OCI-LY1 (cell line): ENCODE results near the gene MAD1L1.

ENCODE experiments used
- EZH2 ChIP-seq: fragments of 200-600 bp; sonication (generic), shearing (Covaris generic); IDR thresholded peaks from 2 replicates; pipeline ENCODE4 v1.8.0; 2017; ENCODE audit warnings: borderline replicate concordance, mixed run types, mild to moderate bottlenecking, antibody characterized with exemption, low read length, moderate library complexity, mixed read lengths
- TF ChIP-seq, protein P1 (sequence below): fragments of 200-600 bp; sonication (generic), shearing (Covaris generic); IDR thresholded peaks from 2 replicates; pipeline ENCODE4 v1.5.1; 2017; ENCODE audit warnings: mild to moderate bottlenecking, antibody characterized with exemption, low read length, moderate library complexity, mixed read lengths

- TF ChIP-seq, protein P1, sequence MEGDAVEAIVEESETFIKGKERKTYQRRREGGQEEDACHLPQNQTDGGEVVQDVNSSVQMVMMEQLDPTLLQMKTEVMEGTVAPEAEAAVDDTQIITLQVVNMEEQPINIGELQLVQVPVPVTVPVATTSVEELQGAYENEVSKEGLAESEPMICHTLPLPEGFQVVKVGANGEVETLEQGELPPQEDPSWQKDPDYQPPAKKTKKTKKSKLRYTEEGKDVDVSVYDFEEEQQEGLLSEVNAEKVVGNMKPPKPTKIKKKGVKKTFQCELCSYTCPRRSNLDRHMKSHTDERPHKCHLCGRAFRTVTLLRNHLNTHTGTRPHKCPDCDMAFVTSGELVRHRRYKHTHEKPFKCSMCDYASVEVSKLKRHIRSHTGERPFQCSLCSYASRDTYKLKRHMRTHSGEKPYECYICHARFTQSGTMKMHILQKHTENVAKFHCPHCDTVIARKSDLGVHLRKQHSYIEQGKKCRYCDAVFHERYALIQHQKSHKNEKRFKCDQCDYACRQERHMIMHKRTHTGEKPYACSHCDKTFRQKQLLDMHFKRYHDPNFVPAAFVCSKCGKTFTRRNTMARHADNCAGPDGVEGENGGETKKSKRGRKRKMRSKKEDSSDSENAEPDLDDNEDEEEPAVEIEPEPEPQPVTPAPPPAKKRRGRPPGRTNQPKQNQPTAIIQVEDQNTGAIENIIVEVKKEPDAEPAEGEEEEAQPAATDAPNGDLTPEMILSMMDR: no peak
- no peak for TF ChIP-seq EZH2
Measured at GRCh38 chr7:2154121-2154520, 78.6 kb downstream of the MAD1L1 start.
